ENCODE results near the gene DDX19B. TPM values are rescaled to one million over a fixed set of nuclear protein-coding genes. Genes with fewer than 3 reads are reported as not detected.
A peak's percentile ranks its signal among the peaks of the same experiment; 100 is the strongest.
"Not testable (repeated sequence)": the region's sequence is repeated elsewhere in the genome, so short reads cannot be mapped to it uniquely, and the experiment has no call there.

Gene DDX19B
- 10 to 100 TPM; 14.9 to 21.8 TPM for total RNA-seq
- long read RNA-seq, transcript DDX19B-201 (12 exons, 3,386 nt) = major isoform, 24 of 30 reads
- long read RNA-seq, partial matches to known transcripts = 2 of 30 reads
- long read RNA-seq, other reads (novel, unspliced or antisense) = 0 of 30 reads

DNA sequence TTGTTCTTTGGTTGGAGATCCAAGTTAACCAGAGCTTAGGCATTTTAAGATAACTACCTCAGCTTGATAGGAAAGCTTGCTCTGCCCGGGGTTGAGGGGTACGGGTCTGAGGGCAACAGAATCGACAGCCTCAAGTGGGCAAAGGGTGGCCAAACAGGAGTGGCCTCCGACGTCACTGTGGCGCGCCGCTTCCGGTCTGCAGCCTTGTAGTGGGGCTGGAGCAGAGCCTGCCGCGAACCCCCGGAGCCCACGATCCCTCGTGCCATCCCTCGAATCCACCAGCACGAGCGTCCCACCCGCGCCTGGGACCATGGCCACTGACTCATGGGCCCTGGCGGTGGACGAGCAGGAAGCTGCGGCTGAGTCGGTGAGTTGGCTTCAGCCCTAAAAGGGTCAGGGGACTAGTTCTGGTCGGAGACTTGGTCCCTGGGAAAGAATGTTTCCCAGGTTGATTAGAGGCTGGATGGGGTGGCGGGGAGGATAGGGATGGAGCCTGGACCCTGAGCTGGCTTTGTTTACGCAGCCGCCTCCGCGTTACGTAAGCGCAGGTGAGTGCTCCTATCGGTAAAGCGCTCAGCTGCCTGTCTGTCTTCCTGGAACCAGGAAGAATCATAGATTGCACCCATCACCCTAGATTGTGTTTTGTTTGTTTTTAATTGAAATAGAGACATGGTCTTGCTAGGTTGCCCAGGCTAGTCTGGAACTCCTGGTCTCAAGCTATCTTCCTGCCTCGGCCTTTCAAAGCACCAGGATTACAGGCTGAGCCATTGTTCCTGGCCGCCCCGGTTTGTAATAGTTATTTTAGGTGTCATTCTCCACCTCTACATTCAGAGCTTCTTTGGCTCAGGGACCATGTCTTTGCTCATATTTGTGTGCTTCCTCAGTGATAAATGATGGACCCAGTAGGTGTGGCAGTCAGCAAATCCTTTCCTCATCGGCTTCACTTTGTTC lies at the start of gene DDX19B:
Gene DDX19B (plus strand): TSS at position 199 of the 951 bp plus-strand sequence. CDS start 112 bp downstream, at position 311.
- intact Hi-C loops (cut with DNase I) = loop anchor here in 1 of 2 donors (2.0 kb wide), 1 partner anchor 48 kb away; the partner anchor contains the start of gene DDX19A
- peak; percentile 97 to 98 for ATAC-seq

DNA sequence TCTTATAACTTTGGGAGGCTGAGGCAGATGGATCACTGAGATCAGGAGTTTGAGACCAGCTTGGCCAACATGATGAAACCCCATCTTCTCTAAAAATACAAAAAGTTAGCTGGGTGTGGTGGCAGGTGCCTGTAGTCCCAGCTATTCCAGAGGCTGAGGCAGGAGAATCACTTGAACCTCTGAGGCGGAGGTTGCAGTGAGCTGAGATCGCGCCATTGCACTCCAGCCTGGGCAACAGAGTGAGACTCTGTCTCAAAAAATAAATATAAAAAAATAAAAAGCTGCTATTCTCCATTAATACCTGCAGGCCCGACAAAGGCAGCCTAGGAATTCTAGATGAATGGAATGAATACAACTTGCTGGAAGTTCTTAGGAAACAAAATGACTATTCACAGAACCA lies 49.3 kb upstream of the DDX19B start:
- DNase-seq; intact Hi-C loops (cut with DNase I); ATAC-seq: not testable (repeated sequence)

More for the DNA sequence above, at the start of gene DDX19B:
- peak; percentile 89 for DNase-seq

DNA sequence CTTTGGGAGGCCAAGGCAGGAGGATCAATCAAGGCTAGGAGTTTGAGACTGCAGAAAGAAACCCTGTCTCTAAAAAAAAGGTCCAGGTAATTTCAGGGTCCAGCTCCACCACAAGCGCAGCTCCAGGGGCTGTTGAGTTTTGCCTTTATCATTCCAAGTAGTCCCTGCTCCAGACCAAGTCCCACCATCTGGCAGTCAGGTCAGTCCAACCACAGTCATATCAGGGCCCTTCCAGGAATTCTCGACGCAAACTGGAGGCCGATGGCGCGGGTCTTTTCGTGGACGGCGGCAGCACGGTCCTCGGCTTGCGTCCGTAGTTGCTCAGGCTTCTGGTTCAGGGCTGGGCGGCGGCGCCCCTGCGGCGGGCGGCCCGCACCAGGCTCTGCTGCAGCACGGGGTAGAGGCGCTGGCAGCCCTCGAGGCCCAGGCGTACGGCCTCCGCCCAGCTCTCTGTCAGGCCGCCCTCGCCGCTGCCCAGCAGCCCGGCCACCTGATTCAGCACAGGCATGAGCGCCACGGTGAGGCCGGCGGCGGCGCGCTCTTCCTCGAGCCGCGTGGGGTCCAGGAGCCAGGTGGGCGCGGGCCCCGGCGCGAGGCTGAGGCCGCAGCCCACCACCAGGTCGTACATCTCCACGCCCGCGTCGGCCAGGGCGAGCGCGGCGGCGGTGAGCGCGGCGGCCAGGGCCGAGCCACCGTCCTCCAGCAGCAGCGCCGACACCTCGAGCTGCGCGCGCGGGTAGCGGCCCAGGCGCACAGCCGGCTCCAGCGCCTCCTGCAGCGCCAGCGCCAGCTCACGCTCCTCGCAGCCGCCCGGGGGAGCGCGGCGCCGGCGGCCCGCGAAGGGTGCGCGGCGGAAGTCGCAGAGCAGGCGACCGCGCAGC lies 48.0 kb upstream of the DDX19B start:
- intact Hi-C loops (cut with DNase I) = no loop called here
- ATAC-seq (peak; percentile 56 to 63), DNase-seq (peak; percentile 55)

DNA sequence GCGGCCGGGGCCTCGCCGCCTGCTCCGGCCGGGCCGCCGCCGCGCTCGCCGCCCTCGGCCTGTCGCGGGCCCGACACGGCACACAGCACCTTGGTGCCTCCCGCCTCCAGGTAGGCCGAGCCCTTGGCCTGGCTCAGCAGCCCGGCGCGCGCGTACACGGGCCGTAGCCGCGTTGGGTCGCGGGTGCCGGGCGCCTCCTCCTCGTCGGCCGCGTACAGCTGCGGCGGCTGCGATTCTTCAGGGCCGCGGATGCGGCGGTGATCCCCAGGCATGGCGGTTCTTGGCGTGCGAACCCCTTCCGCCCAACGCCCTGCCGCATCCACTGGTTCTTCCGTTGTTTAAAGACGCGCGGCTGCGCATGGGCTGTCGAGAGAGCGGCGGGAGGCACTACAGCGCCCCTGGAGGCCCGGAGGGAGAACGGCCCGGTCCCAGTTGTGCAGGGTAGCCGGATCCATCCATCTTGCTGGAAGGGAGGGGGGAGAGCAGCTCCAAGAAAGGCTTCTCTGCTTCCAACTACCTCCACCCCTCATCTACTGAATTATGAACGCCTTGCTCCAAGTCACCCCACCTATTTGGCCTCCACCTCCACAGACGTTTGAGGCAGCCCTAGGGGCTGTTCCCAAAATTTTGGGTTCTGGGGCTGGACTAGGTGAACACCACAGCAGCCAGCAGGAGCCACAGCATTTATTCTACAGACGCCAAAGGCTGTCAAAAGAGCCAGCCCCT lies 47.2 kb upstream of the DDX19B start, which contains the start of gene EXOSC6:
Gene EXOSC6 (minus strand): TSS at position 312 of the 726 bp plus-strand sequence. CDS start 40 bp downstream, at position 272.
- peak; percentile 94 for DNase-seq
- intact Hi-C loops (cut with DNase I) = no loop called here
- peak; percentile 95 to 98 for ATAC-seq

DNA sequence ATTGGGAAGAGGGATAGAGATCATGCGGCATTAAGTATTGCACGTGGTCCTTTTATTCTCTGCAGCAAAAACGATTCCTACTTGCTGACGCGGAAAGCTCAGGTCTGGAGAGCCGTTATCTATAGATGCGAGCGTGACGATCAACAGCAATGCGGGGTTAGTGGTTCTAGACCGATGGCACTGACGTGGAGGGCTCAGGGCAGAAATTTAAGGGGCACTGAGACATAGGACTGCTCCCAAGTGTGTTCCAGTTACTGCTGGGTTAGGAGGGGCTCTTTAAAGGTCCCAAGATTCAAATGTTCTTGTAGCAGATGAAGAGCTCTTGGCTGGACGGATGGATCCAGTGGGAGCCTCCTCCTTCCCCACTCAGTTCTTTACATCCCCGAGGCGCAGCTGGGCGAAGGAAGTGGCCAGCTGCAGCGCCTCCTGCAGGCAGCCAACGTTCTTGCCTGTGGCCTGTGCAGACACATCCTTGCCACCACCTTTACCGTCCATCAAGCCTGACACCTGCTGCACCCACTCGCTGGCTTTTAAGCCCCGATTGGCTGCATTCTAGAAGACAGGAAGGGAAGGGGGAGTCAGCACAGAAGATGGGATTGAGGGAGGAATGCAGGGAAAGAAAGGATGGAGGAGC lies 46.5 kb upstream of the DDX19B start:
- intact Hi-C loops (cut with DNase I) = no loop called here
- ATAC-seq (no peak), DNase-seq (no peak)

DNA sequence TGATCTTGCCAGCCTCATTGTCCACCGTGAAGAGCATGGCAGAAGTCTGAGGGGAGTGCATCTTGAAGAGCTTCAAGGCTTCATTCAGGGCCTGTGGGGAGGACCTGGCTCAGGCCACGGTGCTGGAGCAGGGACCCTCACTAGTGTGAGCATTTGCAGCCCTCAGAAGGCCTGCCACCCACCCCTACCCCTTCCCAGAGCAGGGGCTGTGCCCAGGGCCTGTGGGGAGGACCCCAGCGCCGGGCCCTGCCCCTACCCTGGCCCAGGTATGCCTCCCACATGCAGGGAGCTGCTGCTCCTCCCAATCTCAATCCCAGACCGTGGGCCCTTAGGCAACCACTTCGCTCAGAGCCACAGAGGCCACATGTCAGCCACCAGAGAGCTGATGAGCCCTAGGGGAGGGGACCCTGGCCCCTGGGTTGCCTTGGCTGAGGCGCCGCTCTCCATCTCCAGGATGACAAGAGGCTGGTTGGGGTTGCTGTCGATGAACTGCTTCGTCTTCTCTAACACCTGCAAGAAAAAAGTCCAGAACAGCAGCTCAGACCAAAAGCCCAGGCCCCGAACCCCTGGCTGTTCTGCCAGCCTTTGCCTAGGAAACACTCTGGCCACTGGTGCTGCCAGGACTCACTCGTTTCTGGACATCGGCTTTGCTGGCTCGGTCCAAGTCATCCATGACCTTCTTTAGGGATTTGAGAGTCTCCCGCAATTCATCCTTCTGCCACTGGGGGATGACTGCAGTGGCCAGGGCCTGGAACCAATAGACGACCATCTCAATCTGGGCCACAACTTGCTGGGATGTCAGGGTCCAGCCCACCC lies 45.5 kb upstream of the DDX19B start:
- DNase-seq (no peak), ATAC-seq (no peak)
- intact Hi-C loops (cut with DNase I) = no loop called here

DNA sequence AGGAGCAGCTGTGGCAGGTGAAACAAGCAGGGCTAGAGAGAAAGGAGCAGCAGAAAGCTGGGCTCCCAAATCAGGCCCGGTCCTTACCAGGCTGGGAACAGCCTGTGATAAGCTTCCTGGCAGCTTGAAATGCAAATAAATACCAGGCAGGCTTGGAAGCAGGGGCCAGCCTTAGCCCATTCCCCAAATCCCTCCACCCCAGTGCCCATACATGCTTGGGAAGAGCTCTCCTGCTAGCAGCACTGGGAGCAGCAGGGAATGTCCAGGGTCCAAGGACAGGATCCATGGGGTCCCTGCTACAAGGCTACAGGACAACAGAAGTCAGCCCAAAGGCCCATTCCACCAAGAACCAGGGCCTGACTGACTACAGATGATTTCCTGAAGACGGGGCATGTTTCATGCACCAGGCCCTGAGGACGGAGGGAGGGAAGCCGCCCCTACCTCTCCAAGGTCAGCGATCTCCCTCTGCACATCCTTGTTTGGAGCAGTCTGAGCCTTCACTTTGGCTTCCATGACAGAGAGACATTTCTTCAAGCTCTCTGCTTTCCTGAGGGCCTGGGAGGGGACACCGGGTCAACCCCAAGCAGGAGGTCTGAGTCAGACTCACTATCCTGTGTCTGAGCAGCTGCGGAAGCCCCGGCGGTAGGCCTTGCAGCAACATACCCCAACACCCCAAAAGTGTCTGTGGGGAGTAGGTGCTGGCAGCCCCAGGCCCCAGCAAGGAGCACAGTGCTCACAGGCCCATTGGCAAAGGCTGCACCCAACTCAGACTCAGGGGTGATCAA lies 44.6 kb upstream of the DDX19B start:
- intact Hi-C loops (cut with DNase I) = no loop called here

DNA sequence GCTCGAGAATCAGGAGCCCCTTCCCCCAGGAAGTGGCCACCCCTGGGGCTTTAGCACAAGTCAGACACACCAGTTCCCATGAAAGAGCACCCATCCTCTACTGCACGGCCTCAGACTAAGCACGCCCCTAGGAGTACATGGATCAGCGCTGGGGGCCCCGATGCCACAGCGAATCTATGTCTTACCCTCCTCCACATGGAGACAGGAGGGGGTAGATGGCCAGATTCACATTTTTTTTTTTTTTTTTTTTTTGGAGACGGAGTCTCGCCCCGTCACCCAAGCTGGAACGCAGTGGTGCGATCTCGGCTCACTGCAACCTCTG lies 44.1 kb upstream of the DDX19B start:
- no peak for ATAC-seq
- intact Hi-C loops (cut with DNase I) = no loop called here
- DNase-seq = no peak

More for the DNA sequence above, 44.6 kb upstream of the DDX19B start:
- ATAC-seq = no peak
- DNase-seq = no peak

DNA sequence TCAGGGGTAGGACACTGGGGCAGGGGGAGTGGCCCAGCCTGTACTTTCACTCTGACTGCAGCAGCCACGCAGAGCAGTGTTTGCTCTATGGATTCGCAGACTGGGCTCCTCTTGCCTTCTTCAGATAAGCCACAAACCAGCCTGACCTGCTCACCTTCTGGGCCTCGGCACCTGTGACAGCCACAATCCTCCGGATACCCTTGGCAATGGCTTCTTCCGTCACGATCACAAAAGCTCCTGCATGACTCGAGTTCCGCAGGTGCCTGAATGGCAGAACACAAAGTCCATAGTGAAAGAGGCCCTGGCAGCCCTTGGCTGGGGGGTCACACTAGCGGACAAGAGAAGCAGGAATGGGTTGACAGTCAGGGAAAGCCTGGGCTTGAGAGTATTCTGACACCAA lies 43.4 kb upstream of the DDX19B start:
- no peak for DNase-seq
- intact Hi-C loops (cut with DNase I) = no loop called here
- ATAC-seq = no peak

DNA sequence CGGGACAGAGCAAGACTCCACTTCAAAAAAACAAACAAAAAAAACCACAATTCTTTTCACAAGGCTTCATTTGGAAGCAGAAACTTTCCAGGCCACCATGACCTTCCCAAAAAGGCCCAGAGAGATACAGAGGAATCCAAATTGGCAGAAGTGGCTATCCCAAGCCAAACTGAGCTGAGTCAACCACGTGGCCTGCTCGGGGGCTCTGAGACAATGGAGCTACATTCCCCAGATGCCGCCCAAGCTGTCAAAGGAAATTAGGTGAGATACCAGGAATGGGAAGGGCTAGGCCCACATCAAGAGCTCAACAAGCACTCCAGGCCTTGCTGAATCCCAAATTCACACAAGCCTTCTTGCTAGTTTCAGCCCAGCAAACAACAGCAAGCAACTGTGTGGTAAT lies 41.6 kb upstream of the DDX19B start:
- no peak for DNase-seq
- intact Hi-C loops (cut with DNase I) = no loop called here

DNA sequence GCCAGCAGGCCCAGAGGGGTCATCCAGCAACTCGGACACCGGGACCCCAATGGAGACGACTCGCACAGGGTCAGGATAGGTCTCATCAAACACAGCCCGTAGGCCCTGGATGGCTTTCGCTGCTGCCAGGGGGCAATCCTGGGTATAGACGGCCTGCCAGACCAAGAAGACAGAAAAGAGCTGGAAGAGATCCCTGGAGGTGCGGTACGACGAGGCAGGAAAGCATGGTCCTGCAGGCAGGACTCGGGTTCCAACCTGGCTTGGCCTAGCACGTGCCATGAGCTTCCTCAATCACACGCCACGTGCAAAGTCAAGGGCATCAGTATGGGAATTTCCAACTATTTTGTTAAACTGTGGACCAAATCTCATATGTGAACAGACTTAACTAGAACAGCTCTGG lies 40.9 kb upstream of the DDX19B start:
- ATAC-seq = no peak
- no peak for DNase-seq
- intact Hi-C loops (cut with DNase I) = no loop called here

More for the DNA sequence above, 41.6 kb upstream of the DDX19B start:
- no peak for ATAC-seq

DNA sequence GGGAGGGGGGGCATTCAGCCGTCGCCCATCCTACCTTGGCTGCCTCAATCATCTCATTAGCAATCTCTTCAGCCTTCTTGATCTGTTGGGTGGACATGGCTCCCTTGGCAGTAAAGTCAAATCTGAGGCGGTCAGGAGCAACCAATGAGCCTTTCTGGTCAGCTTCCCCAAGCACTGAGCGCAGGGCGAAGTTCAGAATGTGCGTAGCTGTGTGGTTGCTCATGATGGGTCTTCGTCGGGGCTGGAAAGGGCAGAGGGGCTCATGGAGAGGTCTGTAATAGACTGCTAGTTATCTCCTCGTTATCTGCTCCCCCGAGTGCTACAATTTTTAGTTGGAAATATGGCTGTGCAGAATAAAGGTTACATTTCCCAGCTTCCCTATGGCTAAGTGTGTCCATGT lies 40.0 kb upstream of the DDX19B start:
- DNase-seq (no peak), ATAC-seq (no peak)
- intact Hi-C loops (cut with DNase I) = no loop called here

DNA sequence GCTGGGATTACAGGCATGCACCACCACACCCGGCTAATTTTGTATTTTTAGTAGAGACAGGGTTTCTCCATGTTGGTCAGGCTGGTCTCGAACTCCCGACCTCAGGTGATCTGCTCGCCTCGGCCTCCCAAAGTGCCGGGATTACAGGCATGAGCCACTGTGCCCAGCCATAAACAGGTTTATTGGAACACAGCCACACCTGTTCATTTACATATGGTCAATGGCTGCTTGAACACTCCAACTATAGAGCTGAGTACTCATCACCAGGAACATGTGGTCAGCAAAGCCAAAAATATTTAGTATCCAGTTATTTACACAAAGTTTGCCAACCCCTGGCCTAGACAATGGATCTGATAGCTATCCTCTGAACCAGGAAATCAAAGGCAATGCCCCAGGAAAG lies 39.1 kb upstream of the DDX19B start:
- intact Hi-C loops (cut with DNase I); DNase-seq; ATAC-seq: not testable (repeated sequence)

DNA sequence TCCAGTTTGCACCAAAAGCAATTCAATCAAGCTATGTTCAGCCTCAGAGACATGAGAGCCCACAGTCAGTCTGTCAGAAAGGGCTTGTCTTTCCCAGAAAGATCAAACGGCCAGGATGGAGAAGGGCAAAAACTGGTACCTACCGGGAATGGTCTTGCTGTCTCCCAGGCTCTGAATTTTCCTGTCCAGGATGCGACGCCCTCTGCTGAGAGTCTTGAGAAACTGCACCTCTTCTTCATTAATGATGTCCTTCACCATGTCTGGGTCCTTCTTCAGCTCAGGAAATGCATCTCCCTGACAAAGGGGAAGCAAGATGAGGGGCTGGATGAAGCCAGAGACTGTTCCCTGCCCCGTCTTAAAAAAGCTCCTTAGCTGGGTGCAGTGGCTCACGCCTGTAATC lies 31.5 kb upstream of the DDX19B start:
- DNase-seq = no peak
- peak in 1 of 2 donors; percentile 19 for ATAC-seq
- intact Hi-C loops (cut with DNase I) = no loop called here

DNA sequence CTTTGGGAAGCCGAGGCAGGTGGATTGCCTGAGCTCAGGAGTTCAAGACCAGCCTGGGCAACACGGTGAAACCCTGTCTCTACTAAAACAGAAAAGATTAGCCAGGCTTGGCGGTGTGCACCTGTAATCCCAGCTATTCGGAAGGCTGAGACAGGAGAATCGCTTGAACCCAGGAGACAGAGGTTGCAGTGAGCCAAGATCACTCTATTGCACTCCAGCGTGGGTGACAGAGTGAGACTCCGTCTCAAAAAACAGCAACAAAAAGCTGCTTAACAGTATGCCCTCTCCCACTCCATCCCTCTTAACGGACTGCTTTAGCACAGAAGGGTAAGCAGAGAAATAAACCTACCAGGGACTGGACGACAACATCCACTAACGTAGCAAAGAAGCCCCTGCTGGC lies 31.1 kb upstream of the DDX19B start:
- intact Hi-C loops (cut with DNase I); DNase-seq; ATAC-seq: not testable (repeated sequence)

DNA sequence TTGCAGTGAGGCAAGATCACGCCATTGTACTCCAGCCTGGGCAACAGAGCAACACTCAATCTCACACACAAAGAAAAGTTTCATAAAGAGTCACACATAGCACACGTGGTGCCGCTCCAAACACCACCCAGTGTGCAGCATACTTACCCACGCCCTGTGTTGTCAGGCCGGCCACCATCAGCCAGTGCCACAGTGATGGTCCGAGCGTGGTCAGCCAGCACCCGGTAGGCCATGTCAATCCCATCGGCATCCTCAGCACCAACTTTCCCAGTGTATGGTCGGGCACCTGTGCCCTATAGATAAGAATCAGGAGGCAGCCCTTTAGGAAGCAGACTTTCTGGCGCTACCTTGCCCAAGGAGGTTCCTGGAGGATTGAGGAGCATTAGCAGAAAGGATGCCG lies 29.5 kb upstream of the DDX19B start:
- ATAC-seq (no peak), DNase-seq (no peak)
- intact Hi-C loops (cut with DNase I) = no loop called here

DNA sequence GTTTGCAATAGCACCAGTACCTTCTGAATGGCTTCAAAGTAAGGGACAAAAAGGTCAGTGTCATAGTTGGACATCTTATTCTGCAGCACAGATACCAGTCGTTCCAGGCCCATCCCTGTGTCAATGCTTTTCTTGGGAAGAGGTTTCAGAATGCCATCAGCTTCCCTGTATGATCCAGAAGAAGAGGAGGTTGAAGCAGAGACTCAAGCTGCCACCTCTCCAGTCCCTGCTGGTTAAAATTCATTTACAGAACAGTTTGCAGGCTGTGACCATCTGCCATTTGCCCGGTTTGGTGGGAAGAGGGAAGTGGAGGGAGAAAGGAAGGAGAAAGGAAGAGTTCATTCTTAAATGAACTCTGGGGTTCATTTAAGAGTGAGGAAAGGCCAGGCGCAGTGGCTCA lies 28.8 kb upstream of the DDX19B start:
- ATAC-seq (no peak), DNase-seq (no peak)
- intact Hi-C loops (cut with DNase I) = no loop called here
